ENCODE results near the gene NEDD9.

- TF ChIP-seq, protein P1, sequence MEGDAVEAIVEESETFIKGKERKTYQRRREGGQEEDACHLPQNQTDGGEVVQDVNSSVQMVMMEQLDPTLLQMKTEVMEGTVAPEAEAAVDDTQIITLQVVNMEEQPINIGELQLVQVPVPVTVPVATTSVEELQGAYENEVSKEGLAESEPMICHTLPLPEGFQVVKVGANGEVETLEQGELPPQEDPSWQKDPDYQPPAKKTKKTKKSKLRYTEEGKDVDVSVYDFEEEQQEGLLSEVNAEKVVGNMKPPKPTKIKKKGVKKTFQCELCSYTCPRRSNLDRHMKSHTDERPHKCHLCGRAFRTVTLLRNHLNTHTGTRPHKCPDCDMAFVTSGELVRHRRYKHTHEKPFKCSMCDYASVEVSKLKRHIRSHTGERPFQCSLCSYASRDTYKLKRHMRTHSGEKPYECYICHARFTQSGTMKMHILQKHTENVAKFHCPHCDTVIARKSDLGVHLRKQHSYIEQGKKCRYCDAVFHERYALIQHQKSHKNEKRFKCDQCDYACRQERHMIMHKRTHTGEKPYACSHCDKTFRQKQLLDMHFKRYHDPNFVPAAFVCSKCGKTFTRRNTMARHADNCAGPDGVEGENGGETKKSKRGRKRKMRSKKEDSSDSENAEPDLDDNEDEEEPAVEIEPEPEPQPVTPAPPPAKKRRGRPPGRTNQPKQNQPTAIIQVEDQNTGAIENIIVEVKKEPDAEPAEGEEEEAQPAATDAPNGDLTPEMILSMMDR (IDR thresholded peaks at IDR 0.05; ENCODE audit: low read depth, low read length, poor library complexity, severe bottlenecking): no peak
- no peak for TF ChIP-seq EZH2phosphoT487 (IDR thresholded peaks at IDR 0.05; ENCODE audit: borderline replicate concordance, low read length)
Observed at GRCh38 chr6:11279284-11279689, 46.8 kb upstream of the NEDD9 start.
